Measurements from ENCODE around the gene KCNH1. TPM values are rescaled to one million over a fixed set of nuclear protein-coding genes. Genes with fewer than 3 reads are reported as not detected.

The KCNH1 gene
- polyA plus RNA-seq, 2 of the 4 experiments (the other 2 are of a cell fraction) = 5.1 to 7.9 TPM

DNA sequence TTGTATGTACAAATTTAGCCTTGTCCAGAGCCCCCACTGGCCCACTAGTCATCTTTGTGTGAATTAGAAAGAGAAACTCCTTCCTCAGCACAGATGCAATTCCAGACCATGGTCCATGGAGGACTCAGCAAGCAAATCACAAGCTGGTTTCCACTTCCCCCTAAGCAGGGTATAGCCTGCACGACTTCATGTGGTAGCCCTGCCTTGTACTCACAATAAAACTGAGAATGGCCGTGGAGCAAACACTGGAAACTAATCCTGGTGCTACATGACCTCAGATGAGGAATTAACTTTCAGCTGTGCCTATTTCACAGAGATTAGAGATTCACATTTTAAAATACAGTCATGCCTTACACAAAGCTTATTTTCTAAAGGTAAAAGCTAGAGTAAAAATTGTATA lies 32.5 kb downstream of the KCNH1 start (continued):
- TF ChIP-seq, protein P1, sequence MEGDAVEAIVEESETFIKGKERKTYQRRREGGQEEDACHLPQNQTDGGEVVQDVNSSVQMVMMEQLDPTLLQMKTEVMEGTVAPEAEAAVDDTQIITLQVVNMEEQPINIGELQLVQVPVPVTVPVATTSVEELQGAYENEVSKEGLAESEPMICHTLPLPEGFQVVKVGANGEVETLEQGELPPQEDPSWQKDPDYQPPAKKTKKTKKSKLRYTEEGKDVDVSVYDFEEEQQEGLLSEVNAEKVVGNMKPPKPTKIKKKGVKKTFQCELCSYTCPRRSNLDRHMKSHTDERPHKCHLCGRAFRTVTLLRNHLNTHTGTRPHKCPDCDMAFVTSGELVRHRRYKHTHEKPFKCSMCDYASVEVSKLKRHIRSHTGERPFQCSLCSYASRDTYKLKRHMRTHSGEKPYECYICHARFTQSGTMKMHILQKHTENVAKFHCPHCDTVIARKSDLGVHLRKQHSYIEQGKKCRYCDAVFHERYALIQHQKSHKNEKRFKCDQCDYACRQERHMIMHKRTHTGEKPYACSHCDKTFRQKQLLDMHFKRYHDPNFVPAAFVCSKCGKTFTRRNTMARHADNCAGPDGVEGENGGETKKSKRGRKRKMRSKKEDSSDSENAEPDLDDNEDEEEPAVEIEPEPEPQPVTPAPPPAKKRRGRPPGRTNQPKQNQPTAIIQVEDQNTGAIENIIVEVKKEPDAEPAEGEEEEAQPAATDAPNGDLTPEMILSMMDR (IDR thresholded peaks at IDR 0.05) = no peak
- TF ChIP-seq, protein P2, sequence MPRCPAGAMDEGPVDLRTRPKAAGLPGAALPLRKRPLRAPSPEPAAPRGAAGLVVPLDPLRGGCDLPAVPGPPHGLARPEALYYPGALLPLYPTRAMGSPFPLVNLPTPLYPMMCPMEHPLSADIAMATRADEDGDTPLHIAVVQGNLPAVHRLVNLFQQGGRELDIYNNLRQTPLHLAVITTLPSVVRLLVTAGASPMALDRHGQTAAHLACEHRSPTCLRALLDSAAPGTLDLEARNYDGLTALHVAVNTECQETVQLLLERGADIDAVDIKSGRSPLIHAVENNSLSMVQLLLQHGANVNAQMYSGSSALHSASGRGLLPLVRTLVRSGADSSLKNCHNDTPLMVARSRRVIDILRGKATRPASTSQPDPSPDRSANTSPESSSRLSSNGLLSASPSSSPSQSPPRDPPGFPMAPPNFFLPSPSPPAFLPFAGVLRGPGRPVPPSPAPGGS (IDR thresholded peaks at IDR 0.05) = no peak
- TF ChIP-seq HEYL (CRISPR knock-in tag; IDR thresholded peaks at IDR 0.05) (no peak), HDAC2 (IDR thresholded peaks at IDR 0.05) (no peak), CBX2 (IDR thresholded peaks at IDR 0.05; ENCODE audit: borderline replicate concordance, low read depth) (no peak), CEBPB (IDR thresholded peaks at IDR 0.05) (no peak), SREBF2 (IDR thresholded peaks at IDR 0.05) (no peak), RCOR1 (IDR thresholded peaks at IDR 0.05; ENCODE audit: low read depth, low read length) (no peak), CBX8 (IDR thresholded peaks at IDR 0.05) (no peak), RNF2 (IDR thresholded peaks at IDR 0.05; ENCODE audit: borderline replicate concordance, low read depth) (no peak), NR3C1 (IDR thresholded peaks at IDR 0.05) (no peak), JUN (IDR thresholded peaks at IDR 0.05) (no peak), FOSB (CRISPR knock-in tag; IDR thresholded peaks at IDR 0.05) (no peak)

DNA sequence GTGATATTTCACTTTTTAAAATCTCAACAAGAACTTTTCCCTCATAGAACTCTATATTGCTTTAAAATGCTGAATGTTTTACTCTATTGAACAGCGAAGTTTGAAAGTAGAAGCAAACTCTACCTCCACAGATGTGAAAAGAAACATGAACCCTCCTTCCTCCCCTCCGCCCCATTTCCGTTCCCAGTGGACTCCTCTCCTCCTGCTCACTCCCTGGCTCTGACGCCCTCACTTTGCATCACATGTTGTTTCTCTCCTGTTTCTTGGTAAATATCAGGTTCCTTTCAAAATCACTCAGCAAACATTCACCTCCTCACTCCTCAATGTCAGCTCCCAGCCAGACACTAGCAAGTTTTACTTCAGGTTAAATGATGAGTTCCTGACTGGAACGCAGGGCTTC lies 34.6 kb downstream of the KCNH1 start:
- peak in 1 of 2 experiments; percentile 25; a peak in 1 of 6 replicates for ATAC-seq
- 63% methylated on average over 5 of the region's 5 CpGs for WGBS (ENCODE audit: missing lambda C conversion rate)

DNA sequence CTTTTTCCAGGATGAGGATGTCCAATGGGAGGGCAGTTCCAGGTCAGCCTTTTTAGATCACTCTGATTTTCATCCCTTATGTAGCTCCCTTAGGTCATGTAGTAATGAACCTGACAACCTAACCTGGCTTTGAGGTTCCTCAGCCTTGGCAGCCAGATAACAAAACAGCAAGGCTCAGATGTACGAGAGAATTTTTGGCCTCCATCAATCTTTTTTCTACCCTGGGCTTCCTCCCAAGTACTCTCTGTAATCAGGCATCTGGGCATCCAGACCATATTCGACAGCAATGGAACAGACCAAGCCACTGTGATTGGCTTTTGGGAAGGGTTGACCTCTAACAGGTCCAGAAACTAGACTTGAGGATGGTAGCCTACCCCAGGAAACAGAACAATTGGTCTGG lies 38.6 kb downstream of the KCNH1 start:
- DNase-seq (ENCODE audit: low read depth in 1 of 2, low spot score in 1 of 2) (no peak), FAIRE-seq (no peak), ATAC-seq (no peak)
- TF ChIP-seq HEYL (CRISPR knock-in tag; IDR thresholded peaks at IDR 0.05) (no peak), BHLHE40 (IDR thresholded peaks at IDR 0.05; ENCODE audit: low read depth, low read length) (no peak), KDM5A (IDR thresholded peaks at IDR 0.05) (no peak), RARB (CRISPR knock-in tag; IDR thresholded peaks at IDR 0.05) (no peak), RFX5 (IDR thresholded peaks at IDR 0.05) (no peak)
- H3K4me1 ChIP-seq = peaks cover 10% of the 10 kb centered on the region; the same call in 2 of the 3 replicates
- H3K4me3 ChIP-seq = no peak overlapping the region
- no peaks in the 10 kb centered on the region for H3K9me3 ChIP-seq
- no peak overlapping the region for H3K27ac ChIP-seq
- no peak overlapping the region for H3K4me2 ChIP-seq
- 82% methylated on average over 2 of the region's 2 CpGs for WGBS (ENCODE audit: missing lambda C conversion rate)
- ChIA-PET POLR2A (no interaction called here), CTCF (interaction anchor here (0.6 to 2.1 kb wide), 3 partner anchors 12 to 778 kb away, joined by 3 to 9 read pairs (median 4); partner anchors contain the start of gene KCNH1)

More for the DNA sequence above, 34.6 kb downstream of the KCNH1 start:
- ChIA-PET CTCF (interaction anchor here (1.2 kb wide), 1 partner anchor 8 kb away, joined by 4 read pairs; no protein-coding TSS in a partner anchor), POLR2A (no interaction called here)
- TF ChIP-seq FOXS1 (CRISPR knock-in tag; IDR thresholded peaks at IDR 0.05) (no peak), MYC (IDR thresholded peaks at IDR 0.05; ENCODE audit: borderline replicate concordance, low read length) (no peak), RCOR1 (IDR thresholded peaks at IDR 0.05; ENCODE audit: low read depth, low read length) (no peak), ZNF302 (CRISPR knock-in tag; IDR thresholded peaks at IDR 0.05) (no peak), ZC3H11A (IDR thresholded peaks at IDR 0.05) (no peak), MAZ (IDR thresholded peaks at IDR 0.05; ENCODE audit: borderline replicate concordance, low read depth, low read length) (no peak), JUN (IDR thresholded peaks at IDR 0.05) (no peak), GATA3 (IDR thresholded peaks at IDR 0.05; ENCODE audit: borderline replicate concordance) (no peak)
- TF ChIP-seq, protein P1 (IDR thresholded peaks at IDR 0.05) = no peak
- no peak for FAIRE-seq
- DNase-seq (ENCODE audit: low read depth in 1 of 2, low spot score in 1 of 2) = no peak
- no peak overlapping the region; a peak in 1 of 6 replicates for H3K27ac ChIP-seq
- H3K4me1 ChIP-seq = peaks cover 10% of the 10 kb centered on the region; the same call in 2 of the 3 replicates
- no peaks in the 10 kb centered on the region for H3K9me3 ChIP-seq
- H3K4me3 ChIP-seq = no peak overlapping the region
- peak overlapping the region; percentile 16; the same call in 1 of the 3 replicates for H3K4me2 ChIP-seq

All from A549 (cell line).